Activated CD8-positive, alpha-beta T cell treated with anti-CD3 and anti-CD28 coated beads for 36 hours (primary cell): ENCODE measurements around the gene NECTIN1. TPM values are rescaled to one million over a fixed set of nuclear protein-coding genes. Genes with fewer than 3 reads are reported as not detected.
A peak's percentile ranks its signal among the peaks of the same experiment; 100 is the strongest.

Experiments
- ATAC-seq: fragments of 200-7000 bp; cut with Tn5 transposase; one replicate; pipeline ENCODE4 v1.10.0; 2021; ENCODE audit warnings: mild to moderate bottlenecking, moderate library complexity
- CTCF ChIA-PET: fragments of 350-600 bp; sonication (Branson Sonifier 250); formaldehyde crosslinking; loops from one replicate; lab custom pipeline; 2021; ENCODE audit warnings: antibody characterized with exemption; lab: Charles Lee
- POLR2A ChIA-PET: fragments of 350-600 bp; sonication (Branson Sonifier 250); formaldehyde crosslinking; loops from one replicate; lab custom pipeline; 2021; ENCODE audit warnings: antibody characterized with exemption; lab: Charles Lee
- DNase-seq: peaks from one replicate; pipeline ENCODE4 v3.0.0-alpha.2; 2020
- H3K27ac Mint-ChIP-seq: one replicate; pipeline ENCODE4 v1.8.0; 2021; ENCODE audit warnings: mild to moderate bottlenecking, mixed read lengths
- H3K27me3 Mint-ChIP-seq: one replicate; pipeline ENCODE4 v1.8.0; 2021; ENCODE audit warnings: mixed read lengths
- H3K36me3 Mint-ChIP-seq: one replicate; pipeline ENCODE4 v1.8.0; 2021; ENCODE audit warnings: low read depth, mixed read lengths
- H3K4me1 Mint-ChIP-seq: one replicate; pipeline ENCODE4 v1.8.0; 2021; ENCODE audit warnings: low read depth, mixed read lengths
- H3K4me3 Mint-ChIP-seq: one replicate; pipeline ENCODE4 v1.8.0; 2021; ENCODE audit warnings: mild to moderate bottlenecking, moderate library complexity, mixed read lengths
- H3K9me3 Mint-ChIP-seq: one replicate; pipeline ENCODE4 v1.8.0; 2021; ENCODE audit warnings: mixed read lengths
- CTCF ChIP-seq: fragments of 200-600 bp; IDR thresholded peaks from one replicate; pipeline ENCODE4 v1.8.0; 2022; ENCODE audit warnings: antibody characterized with exemption, mild to moderate bottlenecking
- intact Hi-C: fragments of 100-400 bp; cut with micrococcal nuclease; formaldehyde crosslinking; loops from one replicate; pipeline ENCODE4 v1.10.0; 2022
- total RNA-seq, 2 experiments: library from RNA; stranded (reverse); gene quantifications; one replicate each; pipeline ENCODE4 v1.2.3, GENCODE V29; 2021

NECTIN1 gene
- total RNA-seq, 2 experiments from 2014 or later: 2.6 to 3.8 TPM

GRCh38 chr11:119759747-119760412 is 30.9 kb upstream of the NECTIN1 start:
- Mint-ChIP-seq H3K4me1 (no peaks in the 10 kb centered on the region), H3K27ac (no peak overlapping the region), H3K4me3 (no peak overlapping the region), H3K36me3 (no peaks in the 10 kb centered on the region), H3K27me3 (peaks cover 17% of the 10 kb centered on the region), H3K9me3 (no peaks in the 10 kb centered on the region)
- no peak for TF ChIP-seq CTCF
- ChIA-PET POLR2A (no interaction called here), CTCF (interaction anchor here (0.8 kb wide), 1 partner anchor 31 kb away, joined by 4 read pairs; the partner anchor contains the start of gene NECTIN1)
- DNase-seq (no peak), ATAC-seq (no peak)
- intact Hi-C loops: loop anchor here (10.0 kb wide), 1 partner anchor 345 kb away; no protein-coding TSS in a partner anchor

- no peak for ATAC-seq
- Mint-ChIP-seq H3K4me1 (no peaks in the 10 kb centered on the region), H3K4me3 (no peak overlapping the region), H3K36me3 (no peaks in the 10 kb centered on the region), H3K27me3 (peaks cover 13% of the 10 kb centered on the region), H3K9me3 (no peaks in the 10 kb centered on the region), H3K27ac (no peak overlapping the region)
- intact Hi-C loops: loop anchor here (10.0 kb wide), 1 partner anchor 345 kb away; no protein-coding TSS in a partner anchor
- no peak for TF ChIP-seq CTCF
- CTCF ChIA-PET: no interaction called here
- DNase-seq: peak; percentile 27
- POLR2A ChIA-PET: interaction anchor here (1.1 kb wide), 1 partner anchor 23 kb away, joined by 4 read pairs; no protein-coding TSS in a partner anchor
These were observed 30.3 kb upstream of the NECTIN1 start for GRCh38 chr11:119759324-119759723.

- Mint-ChIP-seq H3K36me3 (no peaks in the 10 kb centered on the region), H3K27me3 (peaks cover 13% of the 10 kb centered on the region), H3K9me3 (no peaks in the 10 kb centered on the region), H3K27ac (no peak overlapping the region), H3K4me3 (no peak overlapping the region), H3K4me1 (no peaks in the 10 kb centered on the region)
- intact Hi-C loops: loop anchor here (10.0 kb wide), 1 partner anchor 347 kb away; no protein-coding TSS in a partner anchor
- ChIA-PET POLR2A (interaction anchor here (1.1 kb wide), 1 partner anchor 22 kb away, joined by 4 read pairs; no protein-coding TSS in a partner anchor), CTCF (interaction anchor here (1.3 kb wide), 1 partner anchor 29 kb away, joined by 3 read pairs; no protein-coding TSS in a partner anchor)
- TF ChIP-seq CTCF: no peak
- ATAC-seq (no peak), DNase-seq (no peak)
These were observed 29.3 kb upstream of the NECTIN1 start for GRCh38 chr11:119758291-119758690.

- intact Hi-C loops: loop anchor here (10.0 kb wide), 1 partner anchor 347 kb away; no protein-coding TSS in a partner anchor
- no peak for ATAC-seq
- no peaks in the 10 kb centered on the region for H3K4me1 Mint-ChIP-seq
- ChIA-PET CTCF (interaction anchor here (1.3 kb wide), 1 partner anchor 28 kb away, joined by 3 read pairs; no protein-coding TSS in a partner anchor), POLR2A (no interaction called here)
- no peak for DNase-seq
- no peak overlapping the region for H3K27ac Mint-ChIP-seq
- TF ChIP-seq CTCF: no peak
- H3K36me3 Mint-ChIP-seq: no peaks in the 10 kb centered on the region
- H3K27me3 Mint-ChIP-seq: peaks cover 17% of the 10 kb centered on the region
- H3K4me3 Mint-ChIP-seq: no peak overlapping the region
- no peaks in the 10 kb centered on the region for H3K9me3 Mint-ChIP-seq
These were observed 28.4 kb upstream of the NECTIN1 start for GRCh38 chr11:119757378-119757777.
